Measurements from ENCODE around the gene NEK5. TPM values are rescaled to one million over a fixed set of nuclear protein-coding genes. Genes with fewer than 3 reads are reported as not detected.
"Not testable (repeated sequence)": the region's sequence is repeated elsewhere in the genome, so short reads cannot be mapped to it uniquely, and the experiment has no call there.

Gene NEK5
- total RNA-seq: under 1 TPM; 0.33 to 0.78 TPM

DNA sequence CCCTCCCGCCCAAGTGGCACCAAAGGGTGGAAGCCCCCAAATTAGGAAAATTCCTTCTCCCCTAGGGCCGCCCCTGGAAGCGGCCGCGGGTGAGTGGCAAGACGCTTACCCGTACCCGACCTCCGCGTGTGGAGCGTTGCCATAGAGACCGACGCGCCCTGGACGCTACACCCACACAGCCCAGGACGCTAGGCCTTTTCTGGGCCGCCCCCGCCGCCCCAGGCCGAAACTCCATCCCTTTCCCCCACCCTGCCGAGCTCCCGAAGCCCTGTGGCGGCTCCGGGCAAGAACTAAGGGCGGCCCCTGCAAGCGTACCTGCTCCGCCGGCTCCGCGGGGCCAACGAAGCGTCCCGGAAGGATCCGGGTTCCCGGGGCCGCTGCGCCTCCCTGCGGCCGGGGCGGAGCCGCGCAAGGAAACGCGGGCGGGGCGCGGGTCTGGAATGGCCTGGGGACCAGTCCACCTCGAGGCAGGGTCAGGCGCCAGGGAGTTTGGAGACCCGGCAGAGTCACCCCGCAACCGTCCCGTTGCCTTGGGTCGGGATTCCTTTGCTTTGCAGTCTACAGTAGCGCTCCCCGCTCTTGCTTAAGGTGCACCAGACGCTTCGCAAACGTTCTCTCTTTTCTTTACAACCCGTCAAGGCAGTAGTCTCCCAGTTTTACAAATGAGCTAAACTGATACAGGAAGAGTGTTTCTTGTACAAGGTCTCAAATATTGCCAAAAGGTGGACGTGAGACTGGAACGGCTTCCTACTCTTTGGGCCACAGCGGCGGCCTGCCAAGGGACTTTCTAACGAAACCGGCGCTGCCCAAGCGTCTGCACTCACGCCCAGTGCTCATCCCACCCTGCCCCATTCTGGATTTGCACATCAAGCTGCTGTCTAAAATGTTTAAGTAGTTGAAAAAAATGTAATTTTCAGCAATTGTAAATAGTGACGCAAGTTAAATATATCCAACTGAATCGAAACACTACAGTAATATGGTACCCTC, at the start of gene NEK5:
NEK5 (minus strand) TSS at position 360 of the 987 bp plus-strand sequence. CDS start 1,591 bp downstream, outside the sequence.
- no peaks in the 10 kb centered on the region for H3K9me3 ChIP-seq
- H3K4me3 ChIP-seq: peak within 1 kb of the TSS; percentile 25 to 65
- H3K27ac ChIP-seq: peak within 1 kb of the TSS in 3 of 4 donors; percentile 4 to 38 (median 19)
- no peak for TF ChIP-seq POLR2A (IDR thresholded peaks at IDR 0.05)
- TF ChIP-seq CTCF (IDR thresholded peaks at IDR 0.05): peak; percentile 71 to 88 (median 81)
- intact Hi-C loops (cut with DNase I): loop anchor here (10.0 kb wide), 2 partner anchors 124 to 284 kb away; partner anchors contain the start of gene TMEM272
- WGBS, 2 donors: 10 to 28% methylated on average over 30 to 71 of the region's 71 CpGs
- peak; percentile 61 to 78 (median 68) for DNase-seq
- H3K36me3 ChIP-seq (replicated peaks in 1 of 2; ENCODE audit: insufficient read depth in 1 of 2, low read depth in 2 of 2): peaks cover 0 to 14% of the 10 kb centered on the region in 2 donors
- peaks cover 20% of the 10 kb centered on the region for H3K4me1 ChIP-seq
- no peaks in the 10 kb centered on the region for H3K27me3 ChIP-seq
- peak; percentile 85 for ATAC-seq

DNA sequence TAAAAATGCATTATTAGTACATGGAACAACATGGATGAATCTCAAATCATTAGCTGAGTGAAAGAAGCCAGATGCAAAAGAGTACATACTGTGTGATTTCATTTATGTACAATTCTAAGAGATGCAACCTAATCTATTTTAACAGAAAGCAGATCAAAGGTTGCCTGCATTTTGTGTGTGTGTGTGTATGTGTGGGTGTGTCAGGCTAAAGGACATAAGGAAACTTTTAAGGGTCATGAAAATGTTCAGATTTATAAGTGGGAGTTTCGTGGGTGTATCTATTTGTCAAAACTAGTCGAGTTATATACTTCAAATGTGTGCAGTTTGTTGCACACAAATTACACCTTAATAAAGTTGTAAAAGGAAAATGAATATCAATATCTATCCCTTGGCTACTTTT, 48.4 kb upstream of the NEK5 start:
- Histone ChIP-seq H3K9me3 (no peaks in the 10 kb centered on the region), H3K27me3 (no peaks in the 10 kb centered on the region), H3K27ac (no peak overlapping the region), H3K4me3 (no peak overlapping the region), H3K36me3 (replicated peaks in 1 of 2; ENCODE audit: insufficient read depth in 1 of 2, low read depth in 2 of 2) (peaks cover 0 to 12% of the 10 kb centered on the region in 2 donors), H3K4me1 (no peaks in the 10 kb centered on the region)
- WGBS, 2 donors: 84 to 89% methylated on average over 2 of the region's 2 CpGs
- no peak for TF ChIP-seq POLR2A (IDR thresholded peaks at IDR 0.05)
- TF ChIP-seq CTCF (IDR thresholded peaks at IDR 0.05): no peak
- no peak for DNase-seq
- no peak for ATAC-seq
- intact Hi-C loops (cut with DNase I): no loop called here

DNA sequence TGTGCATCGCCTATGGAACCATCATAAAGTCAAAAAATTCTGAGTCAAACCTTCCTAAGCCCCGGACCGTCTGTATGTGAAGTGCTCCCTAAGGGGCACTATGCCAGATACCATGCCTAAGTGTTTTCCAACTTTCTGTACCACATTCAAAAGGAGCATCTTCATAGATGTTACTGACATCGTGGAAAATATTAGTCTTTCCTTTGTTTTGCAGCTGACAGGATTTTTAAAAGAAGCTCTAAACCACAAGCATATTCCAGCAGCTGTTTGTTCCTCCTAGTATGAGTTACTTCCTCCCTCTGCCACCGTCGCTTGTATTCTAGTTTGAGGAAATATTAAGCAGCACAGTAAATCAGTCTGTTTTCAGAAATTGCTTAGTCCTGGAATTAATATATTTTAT, 45.1 kb upstream of the NEK5 start:
- H3K27me3 ChIP-seq; DNase-seq; ATAC-seq; H3K4me1 ChIP-seq; H3K9me3 ChIP-seq; H3K27ac ChIP-seq; intact Hi-C loops (cut with DNase I); H3K4me3 ChIP-seq: not testable (repeated sequence)
- H3K36me3 ChIP-seq (replicated peaks in 1 of 2; ENCODE audit: insufficient read depth in 1 of 2, low read depth in 2 of 2): peaks cover 0 to 10% of the 10 kb centered on the region in 2 donors
- WGBS, 2 donors: 73 to 83% methylated on average over 6 of the region's 6 CpGs

- H3K27ac ChIP-seq: no peak overlapping the region
- no peak for TF ChIP-seq POLR2A (IDR thresholded peaks at IDR 0.05)
- no peak for TF ChIP-seq CTCF (IDR thresholded peaks at IDR 0.05)
- H3K9me3 ChIP-seq: no peaks in the 10 kb centered on the region
- H3K4me1 ChIP-seq: no peaks in the 10 kb centered on the region
- 85 to 90% methylated on average over 3 of the region's 3 CpGs for WGBS, 2 donors
- H3K4me3 ChIP-seq: no peak overlapping the region
- DNase-seq: no peak
- ATAC-seq: no peak
- intact Hi-C loops (cut with DNase I): no loop called here
- H3K36me3 ChIP-seq (replicated peaks in 1 of 2; ENCODE audit: insufficient read depth in 1 of 2, low read depth in 2 of 2): peaks cover 0 to 15% of the 10 kb centered on the region in 2 donors
- no peaks in the 10 kb centered on the region for H3K27me3 ChIP-seq
These were observed 44.5 kb upstream of the NEK5 start for GRCh38 chr13:52173373-52173772.

DNA sequence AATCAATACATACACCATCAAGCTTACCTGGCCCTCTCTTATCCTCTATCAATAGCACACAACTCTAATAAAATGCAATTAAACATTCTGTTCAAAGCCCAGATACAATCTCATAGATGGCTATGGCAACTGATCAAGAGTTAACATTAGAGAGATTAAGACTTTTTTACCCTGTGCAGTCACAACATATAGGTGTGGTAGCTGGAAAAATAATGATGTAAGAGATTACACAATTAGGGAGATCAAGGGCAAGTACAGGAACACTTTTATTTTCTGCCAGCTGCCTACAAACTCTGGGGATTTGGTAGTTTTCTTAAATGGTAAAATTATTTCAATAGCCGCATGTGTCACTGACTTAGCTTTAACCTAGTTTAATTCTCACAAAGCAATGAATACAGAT, 42.8 kb upstream of the NEK5 start:
- H3K27ac ChIP-seq; intact Hi-C loops (cut with DNase I); DNase-seq; H3K9me3 ChIP-seq; H3K4me3 ChIP-seq; ATAC-seq; H3K27me3 ChIP-seq; H3K4me1 ChIP-seq: not testable (repeated sequence)
- H3K36me3 ChIP-seq (replicated peaks in 1 of 2; ENCODE audit: insufficient read depth in 1 of 2, low read depth in 2 of 2): peaks cover 0 to 15% of the 10 kb centered on the region in 2 donors
- WGBS, 2 donors: 88 to 100% methylated on average over 1 of the region's 1 CpG

- not testable (repeated sequence) for H3K4me3 ChIP-seq
- H3K36me3 ChIP-seq (replicated peaks in 1 of 2; ENCODE audit: insufficient read depth in 1 of 2, low read depth in 2 of 2): peaks cover 0 to 15% of the 10 kb centered on the region in 2 donors
These were observed 42.0 kb upstream of the NEK5 start for GRCh38 chr13:52170828-52171391.

More at GRCh38 chr13:52170828-52171391, 42.0 kb upstream of the NEK5 start:
- H3K27me3 ChIP-seq; intact Hi-C loops (cut with DNase I); DNase-seq; ATAC-seq; H3K9me3 ChIP-seq; H3K4me1 ChIP-seq; H3K27ac ChIP-seq: not testable (repeated sequence)
- 63 to 71% methylated on average over 1 of the region's 1 CpG for WGBS, 2 donors

Data from body of pancreas (tissue), 4 donors.